Measurements from ENCODE around the gene E2F4. TPM values are rescaled to one million over a fixed set of nuclear protein-coding genes. Genes with fewer than 3 reads are reported as not detected.

The E2F4 gene
- total and polyA plus RNA-seq, 2 of the 13 experiments (the other 11 are each of a cell fraction or from before 2014, with no cell fraction given) = 84.8 to 91.2 TPM

DNA sequence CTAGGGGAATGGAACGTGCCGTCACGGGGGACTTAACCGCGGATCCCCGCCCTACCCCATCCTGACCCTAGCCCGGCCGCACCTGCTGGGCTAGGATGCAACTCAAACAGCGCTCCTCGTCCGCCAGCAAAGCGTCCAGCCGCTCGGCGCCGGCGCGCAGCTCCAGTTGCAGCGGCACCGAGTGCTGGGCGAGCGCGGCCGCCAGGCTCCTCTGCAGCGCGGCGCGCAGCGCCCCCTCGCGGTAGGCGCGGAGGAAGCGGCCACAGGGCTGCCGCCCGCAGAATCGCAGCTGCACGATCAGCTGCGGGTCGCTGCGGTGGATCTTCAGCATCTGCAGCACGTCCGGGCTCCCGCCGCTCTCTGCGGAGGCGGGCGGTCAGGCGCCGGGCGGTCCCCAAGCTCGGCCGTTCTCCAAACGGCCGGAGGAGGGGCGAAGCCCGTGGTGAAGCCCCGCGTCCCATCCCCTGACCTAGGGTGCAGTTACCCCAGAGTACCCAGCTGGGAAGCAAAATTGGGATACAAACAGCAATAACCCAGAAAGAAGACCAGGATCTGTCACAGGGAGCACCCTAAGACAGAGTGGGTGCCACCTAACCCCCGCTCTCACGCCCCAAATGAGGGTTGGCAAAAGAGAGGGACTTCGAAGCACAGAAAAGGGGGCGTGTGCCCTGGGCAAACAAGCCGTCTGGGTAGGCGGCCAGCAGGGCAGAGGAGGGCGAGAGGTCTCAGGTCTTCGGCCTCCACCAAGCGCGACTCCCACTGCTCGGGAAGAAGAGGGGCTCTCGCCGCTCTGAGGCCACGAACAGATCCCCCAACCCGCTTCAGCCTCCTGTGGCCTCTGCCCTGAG is 36.4 kb upstream of the E2F4 start (continued):
- TF ChIP-seq NR2F6 (IDR thresholded peaks at IDR 0.05) (no peak), NR2F6 (CRISPR knock-in tag; IDR thresholded peaks at IDR 0.05) (no peak), CC2D1A (CRISPR knock-in tag; IDR thresholded peaks at IDR 0.05) (no peak), SAP130 (CRISPR knock-in tag; IDR thresholded peaks at IDR 0.05; ENCODE audit: low read depth) (peak; percentile 60), ZNF670 (CRISPR knock-in tag; IDR thresholded peaks at IDR 0.05; ENCODE audit: borderline replicate concordance) (no peak; the same call in 1 of the 2 replicates), FOXK1 (CRISPR knock-in tag; IDR thresholded peaks at IDR 0.05; ENCODE audit: borderline replicate concordance, low read depth) (peak; percentile 23; the same call in 1 of the 2 replicates), TEAD3 (CRISPR knock-in tag; optimal IDR thresholded peaks at IDR 0.05; ENCODE audit: borderline replicate concordance) (peak; percentile 74), SOX13 (IDR thresholded peaks at IDR 0.05) (no peak), SOX13 (CRISPR knock-in tag; conservative IDR thresholded peaks at IDR 0.05 in 1 of 2, IDR thresholded peaks at IDR 0.05 in 1 of 2) (peak in 1 of 2 experiments; percentile 30; a peak in 1 of 4 replicates), SIN3B (IDR thresholded peaks at IDR 0.05; ENCODE audit: low read length) (no peak), ZNF552 (CRISPR knock-in tag; IDR thresholded peaks at IDR 0.05; ENCODE audit: borderline replicate concordance) (no peak), SP1 (IDR thresholded peaks at IDR 0.05) (no peak), SP1 (CRISPR knock-in tag; IDR thresholded peaks at IDR 0.05) (no peak), HCFC1 (IDR thresholded peaks at IDR 0.05; ENCODE audit: low read depth, low read length) (no peak), ZNF10 (CRISPR knock-in tag; IDR thresholded peaks at IDR 0.05; ENCODE audit: borderline replicate concordance, low read depth) (no peak), NFIB (CRISPR knock-in tag; IDR thresholded peaks at IDR 0.05; ENCODE audit: borderline replicate concordance) (no peak), ZSCAN25 (CRISPR knock-in tag; IDR thresholded peaks at IDR 0.05) (no peak), SRSF1 (optimal IDR thresholded peaks at IDR 0.05; ENCODE audit: low read depth, low read length) (peak; percentile 37), RCOR2 (CRISPR knock-in tag; IDR thresholded peaks at IDR 0.05) (no peak), ZNF34 (CRISPR knock-in tag; IDR thresholded peaks at IDR 0.05; ENCODE audit: borderline replicate concordance) (peak; percentile 70; the same call in 1 of the 2 replicates), ZBTB8A (CRISPR knock-in tag; IDR thresholded peaks at IDR 0.05; ENCODE audit: borderline replicate concordance, low read depth) (no peak)
- TF ChIP-seq, protein P1, sequence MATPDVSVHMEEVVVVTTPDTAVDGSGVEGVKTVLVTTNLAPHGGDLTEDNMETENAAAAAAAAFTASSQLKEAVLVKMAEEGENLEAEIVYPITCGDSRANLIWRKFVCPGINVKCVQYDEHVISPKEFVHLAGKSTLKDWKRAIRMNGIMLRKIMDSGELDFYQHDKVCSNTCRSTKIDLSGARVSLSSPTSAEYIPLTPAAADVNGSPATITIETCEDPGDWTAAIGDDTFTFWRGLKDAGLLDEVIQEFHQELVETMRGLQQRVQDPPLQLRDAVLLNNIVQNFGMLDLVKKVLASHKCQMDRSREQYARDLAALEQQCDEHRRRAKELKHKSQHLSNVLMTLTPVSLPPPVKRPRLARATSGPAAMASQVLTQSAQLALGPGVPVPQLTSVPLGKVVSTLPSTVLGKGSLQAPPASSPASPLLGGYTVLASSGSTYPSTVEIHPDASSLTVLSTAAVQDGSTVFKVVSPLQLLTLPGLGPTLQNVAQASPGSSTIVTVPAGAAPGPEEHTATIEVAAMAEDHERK (CRISPR knock-in tag; IDR thresholded peaks at IDR 0.05; ENCODE audit: low read depth) = no peak
- TF ChIP-seq, protein P2, sequence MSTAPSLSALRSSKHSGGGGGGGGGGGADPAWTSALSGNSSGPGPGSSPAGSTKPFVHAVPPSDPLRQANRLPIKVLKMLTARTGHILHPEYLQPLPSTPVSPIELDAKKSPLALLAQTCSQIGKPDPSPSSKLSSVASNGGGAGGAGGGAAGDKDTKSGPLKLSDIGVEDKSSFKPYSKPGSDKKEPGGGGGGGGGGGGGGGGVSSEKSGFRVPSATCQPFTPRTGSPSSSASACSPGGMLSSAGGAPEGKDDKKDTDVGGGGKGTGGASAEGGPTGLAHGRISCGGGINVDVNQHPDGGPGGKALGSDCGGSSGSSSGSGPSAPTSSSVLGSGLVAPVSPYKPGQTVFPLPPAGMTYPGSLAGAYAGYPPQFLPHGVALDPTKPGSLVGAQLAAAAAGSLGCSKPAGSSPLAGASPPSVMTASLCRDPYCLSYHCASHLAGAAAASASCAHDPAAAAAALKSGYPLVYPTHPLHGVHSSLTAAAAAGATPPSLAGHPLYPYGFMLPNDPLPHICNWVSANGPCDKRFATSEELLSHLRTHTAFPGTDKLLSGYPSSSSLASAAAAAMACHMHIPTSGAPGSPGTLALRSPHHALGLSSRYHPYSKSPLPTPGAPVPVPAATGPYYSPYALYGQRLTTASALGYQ (CRISPR knock-in tag; IDR thresholded peaks at IDR 0.05) = no peak
- TF ChIP-seq, protein P3, sequence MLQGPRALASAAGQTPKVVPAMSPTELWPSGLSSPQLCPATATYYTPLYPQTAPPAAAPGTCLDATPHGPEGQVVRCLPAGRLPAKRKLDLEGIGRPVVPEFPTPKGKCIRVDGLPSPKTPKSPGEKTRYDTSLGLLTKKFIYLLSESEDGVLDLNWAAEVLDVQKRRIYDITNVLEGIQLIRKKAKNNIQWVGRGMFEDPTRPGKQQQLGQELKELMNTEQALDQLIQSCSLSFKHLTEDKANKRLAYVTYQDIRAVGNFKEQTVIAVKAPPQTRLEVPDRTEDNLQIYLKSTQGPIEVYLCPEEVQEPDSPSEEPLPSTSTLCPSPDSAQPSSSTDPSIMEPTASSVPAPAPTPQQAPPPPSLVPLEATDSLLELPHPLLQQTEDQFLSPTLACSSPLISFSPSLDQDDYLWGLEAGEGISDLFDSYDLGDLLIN (CRISPR knock-in tag; IDR thresholded peaks at IDR 0.05; ENCODE audit: borderline replicate concordance) = no peak
